Caki2 (cell line): ENCODE results near the gene GPT2. TPM values are rescaled to one million over a fixed set of nuclear protein-coding genes. Genes with fewer than 3 reads are reported as not detected.
A peak's percentile ranks its signal among the peaks of the same experiment; 100 is the strongest.

ENCODE experiments used
- DNase-seq: peaks from one replicate; pipeline ENCODE4 v3.0.0-alpha.2; 2015; ENCODE audit warnings: low read depth
- in situ Hi-C: cut with HindIII; loops from 2 replicates; pipeline ENCODE4 v1.10.0; 2016; ENCODE audit warnings: low sequenced_read_pairs, low pct_unique_long_range_greater_than_20kb, mixed read lengths
- total RNA-seq: library from RNA; depleted of rRNA; stranded (reverse); fragments of >200 nt; shearing (Covaris generic); gene quantifications from 2 replicates; pipeline ENCODE4 v1.2.3, GENCODE V29; 2014; ENCODE audit warnings: low replicate concordance

GPT2 gene
- total RNA-seq, 1 experiment from 2014 or later = 28.5 TPM

- in situ Hi-C loops = no loop called here
- no peak for DNase-seq
Observed at GRCh38 chr16:46889942-46890300, 5.8 kb downstream of the GPT2 start.

- DNase-seq = no peak
- in situ Hi-C loops = no loop called here
Observed at GRCh38 chr16:46891910-46892309, 7.7 kb downstream of the GPT2 start.

- in situ Hi-C loops = no loop called here
Observed at GRCh38 chr16:46894036-46894672, 10.0 kb downstream of the GPT2 start.

GRCh38 chr16:46895399-46896313 is 11.5 kb downstream of the GPT2 start:
- in situ Hi-C loops = no loop called here
- DNase-seq = no peak

More at GRCh38 chr16:46894036-46894672, 10.0 kb downstream of the GPT2 start:
- DNase-seq = no peak

GRCh38 chr16:46896314-46896968 is 12.3 kb downstream of the GPT2 start:
- in situ Hi-C loops = no loop called here
- no peak for DNase-seq

- no peak for DNase-seq
- in situ Hi-C loops = no loop called here
Observed at GRCh38 chr16:46897471-46897870, 13.3 kb downstream of the GPT2 start.

GRCh38 chr16:46898006-46898405 is 13.8 kb downstream of the GPT2 start:
- in situ Hi-C loops = no loop called here
- DNase-seq = no peak

GRCh38 chr16:46899443-46900143 is 15.4 kb downstream of the GPT2 start:
- in situ Hi-C loops = no loop called here
- DNase-seq = no peak

- no peak for DNase-seq
- in situ Hi-C loops = no loop called here
Observed at GRCh38 chr16:46900455-46901235, 16.5 kb downstream of the GPT2 start.

- in situ Hi-C loops = no loop called here
- DNase-seq = no peak
Observed at GRCh38 chr16:46901709-46902108, 17.5 kb downstream of the GPT2 start.

- in situ Hi-C loops = no loop called here
- no peak for DNase-seq
Observed at GRCh38 chr16:46903255-46903905, 19.2 kb downstream of the GPT2 start.

- in situ Hi-C loops = no loop called here
- DNase-seq = no peak
Observed at GRCh38 chr16:46904471-46904870, 20.3 kb downstream of the GPT2 start.

GRCh38 chr16:46906360-46907060 is 22.3 kb downstream of the GPT2 start:
- DNase-seq = no peak
- in situ Hi-C loops = no loop called here

- DNase-seq = no peak
- in situ Hi-C loops = no loop called here
Observed at GRCh38 chr16:46907061-46907774, 23.1 kb downstream of the GPT2 start.

GRCh38 chr16:46908540-46909372 is 24.6 kb downstream of the GPT2 start:
- peak; percentile 21 for DNase-seq
- in situ Hi-C loops = no loop called here

- in situ Hi-C loops = no loop called here
Observed at GRCh38 chr16:46911038-46911437, 26.9 kb downstream of the GPT2 start.

More at GRCh38 chr16:46911038-46911437, 26.9 kb downstream of the GPT2 start:
- no peak for DNase-seq
